T-helper 2 cell treated with Interferon-gamma antibody and Interleukin-4, amounts not matched to agents 5 μg/mL and 100 μg/mL, for 36 hours (primary cell): Measurements from ENCODE around the gene SHISA7.
A peak's percentile ranks its signal among the peaks of the same experiment; 100 is the strongest.
"Not testable (repeated sequence)": the region's sequence is repeated elsewhere in the genome, so short reads cannot be mapped to it uniquely, and the experiment has no call there.

ENCODE experiments used
- DNase-seq: peaks from one replicate; pipeline ENCODE4 v3.0.0; 2021; ENCODE audit warnings: low spot score
- H3K27ac Mint-ChIP-seq: one replicate; pipeline ENCODE4 v1.8.0; 2021; ENCODE audit warnings: mild to moderate bottlenecking, mixed read lengths
- H3K27me3 Mint-ChIP-seq: one replicate; pipeline ENCODE4 v1.8.0; 2021; ENCODE audit warnings: low read depth, mixed read lengths
- H3K36me3 Mint-ChIP-seq: one replicate; pipeline ENCODE4 v1.8.0; 2021; ENCODE audit warnings: low read depth, mixed read lengths
- H3K4me1 Mint-ChIP-seq: one replicate; pipeline ENCODE4 v1.8.0; 2021; ENCODE audit warnings: low read depth, mixed read lengths
- H3K4me3 Mint-ChIP-seq: one replicate; pipeline ENCODE4 v1.8.0; 2022; ENCODE audit warnings: mild to moderate bottlenecking, moderate library complexity, mixed read lengths
- H3K9me3 Mint-ChIP-seq: one replicate; pipeline ENCODE4 v1.8.0; 2021; ENCODE audit warnings: mixed read lengths

SHISA7 gene

DNA sequence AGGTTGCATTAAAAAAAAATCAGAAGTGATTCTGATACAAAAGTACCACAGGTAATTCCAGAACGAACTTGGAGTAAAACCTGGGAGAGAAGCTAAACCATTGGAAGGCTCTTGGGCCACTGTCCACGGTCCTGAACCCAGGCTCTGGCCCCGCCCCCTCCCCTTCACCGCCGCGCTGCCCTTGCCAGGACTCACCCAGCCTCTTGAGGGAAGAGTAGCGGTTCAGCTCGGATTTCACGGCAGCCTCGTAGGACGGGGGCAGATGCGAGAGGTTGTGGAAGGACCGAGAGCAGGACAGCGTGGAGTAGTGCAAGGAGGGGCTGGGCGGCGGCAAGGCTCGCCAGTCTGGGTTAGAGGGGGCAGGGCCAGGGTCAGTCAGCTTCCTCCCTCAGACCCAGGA is 5.7 kb downstream of the SHISA7 start:
- Mint-ChIP-seq H3K27ac (no peak overlapping the region), H3K4me1 (peaks cover 8% of the 10 kb centered on the region), H3K9me3 (no peaks in the 10 kb centered on the region), H3K4me3 (no peak overlapping the region), H3K36me3 (no peaks in the 10 kb centered on the region), H3K27me3 (peaks cover 38% of the 10 kb centered on the region)
- peak; percentile 19 for DNase-seq

DNA sequence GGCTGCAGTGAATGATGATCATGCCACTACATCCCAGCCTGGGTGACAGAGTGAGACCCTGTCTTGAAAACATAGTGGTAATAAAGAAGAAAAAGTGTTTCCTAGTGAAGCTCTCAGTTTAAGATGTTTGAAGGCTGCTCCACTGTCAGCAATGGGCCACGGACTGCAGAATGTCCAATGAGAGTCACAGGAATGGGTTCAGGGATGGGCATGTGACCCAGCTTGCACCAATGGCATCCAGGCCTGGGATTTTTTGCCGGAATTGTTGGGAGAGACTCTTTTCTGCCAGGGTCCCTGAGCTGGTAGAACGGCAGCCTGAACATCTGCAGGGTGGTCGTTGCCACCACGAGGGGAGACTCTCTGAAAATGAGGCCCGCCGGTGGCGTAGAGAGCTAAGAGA is 6.3 kb downstream of the SHISA7 start:
- Mint-ChIP-seq H3K36me3 (no peaks in the 10 kb centered on the region), H3K27me3 (peaks cover 39% of the 10 kb centered on the region), H3K4me1 (peaks cover 8% of the 10 kb centered on the region), H3K4me3 (no peak overlapping the region), H3K9me3 (no peaks in the 10 kb centered on the region), H3K27ac (no peak overlapping the region)
- DNase-seq, result no peak

DNA sequence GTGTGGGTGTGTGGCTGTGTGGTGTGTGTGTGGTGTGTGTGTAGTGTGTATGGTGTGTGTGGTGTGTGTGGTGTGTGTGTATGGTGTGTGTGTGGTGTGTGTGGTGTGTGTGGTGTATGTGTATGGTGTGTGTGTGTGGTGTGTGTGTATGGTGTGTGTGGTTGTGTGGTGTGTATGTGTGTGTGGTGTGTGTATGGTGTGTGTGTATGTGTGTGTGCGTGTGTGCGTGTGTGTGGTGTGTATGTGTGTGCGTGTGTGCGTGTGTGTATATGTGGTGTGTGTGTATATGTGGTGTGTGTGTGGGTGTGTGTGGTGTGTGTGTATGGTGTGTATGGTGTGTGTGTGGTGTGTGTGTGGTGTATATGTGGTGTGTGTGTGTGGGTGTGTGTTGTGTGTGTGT is 8.1 kb downstream of the SHISA7 start:
- H3K4me1 Mint-ChIP-seq, result no peaks in the 10 kb centered on the region

DNA sequence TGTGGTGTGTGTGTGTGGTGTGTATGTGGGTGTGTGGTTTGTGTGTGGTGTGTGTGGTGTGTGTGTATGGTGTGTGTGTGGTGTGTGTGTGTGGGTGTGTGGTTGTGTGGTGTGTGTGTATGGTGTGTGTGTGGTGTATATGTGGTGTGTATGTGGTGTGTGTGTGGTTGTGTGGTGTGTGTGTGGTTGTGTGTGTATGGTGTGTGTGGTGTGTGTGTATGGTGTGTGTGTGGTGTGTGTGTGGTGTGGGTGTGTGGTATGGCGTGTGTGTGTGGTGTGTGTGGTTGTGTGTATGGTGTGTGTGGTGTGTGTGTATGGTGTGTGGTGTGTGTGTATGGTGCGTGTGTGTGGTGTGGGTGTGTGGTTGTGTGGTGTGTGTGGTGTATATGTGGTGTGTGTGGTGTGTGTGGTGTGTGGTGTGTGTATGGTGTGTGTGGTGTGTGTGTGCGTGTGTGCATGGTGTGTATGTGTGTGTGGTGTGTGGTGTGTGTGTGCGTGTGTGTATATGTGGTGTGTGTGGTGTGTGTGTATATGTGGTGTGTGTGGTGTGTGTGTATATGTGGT is 8.7 kb downstream of the SHISA7 start:
- H3K9me3 Mint-ChIP-seq, result no peaks in the 10 kb centered on the region
- peaks cover 30% of the 10 kb centered on the region for H3K27me3 Mint-ChIP-seq
- DNase-seq, result no peak
- no peak overlapping the region for H3K27ac Mint-ChIP-seq
- no peaks in the 10 kb centered on the region for H3K4me1 Mint-ChIP-seq
- H3K4me3 Mint-ChIP-seq, result no peak overlapping the region
- no peaks in the 10 kb centered on the region for H3K36me3 Mint-ChIP-seq

More for the DNA sequence above, 8.1 kb downstream of the SHISA7 start:
- Mint-ChIP-seq H3K9me3 (no peaks in the 10 kb centered on the region), H3K4me3 (no peak overlapping the region), H3K36me3 (no peaks in the 10 kb centered on the region), H3K27me3 (peaks cover 33% of the 10 kb centered on the region), H3K27ac (no peak overlapping the region)
- DNase-seq, result no peak

DNA sequence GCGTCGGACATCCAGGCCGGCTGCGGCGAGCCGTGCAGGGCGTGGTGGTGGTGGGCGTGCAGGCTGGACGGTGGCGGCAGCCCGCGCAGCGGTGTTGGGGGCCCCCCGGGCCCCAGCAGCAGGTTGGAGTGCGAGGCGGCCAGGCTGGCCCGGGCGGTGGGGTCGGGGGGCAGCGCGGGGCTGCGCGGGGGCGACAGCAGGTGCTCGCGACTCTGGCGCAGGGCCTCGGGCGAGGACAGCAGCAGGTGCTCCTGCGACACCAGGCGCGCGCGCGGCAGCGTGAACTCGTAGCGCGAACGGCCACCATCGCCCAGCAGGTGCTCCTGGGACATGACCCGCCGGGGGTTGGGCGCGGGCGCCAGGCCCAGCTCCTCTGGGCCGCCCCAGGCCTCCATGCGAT is 9.8 kb downstream of the SHISA7 start:
- H3K4me3 Mint-ChIP-seq, result no peak overlapping the region
- no peak for DNase-seq
- H3K27me3 Mint-ChIP-seq, result peaks cover 22% of the 10 kb centered on the region
- no peaks in the 10 kb centered on the region for H3K4me1 Mint-ChIP-seq
- H3K9me3 Mint-ChIP-seq, result no peaks in the 10 kb centered on the region
- H3K36me3 Mint-ChIP-seq, result no peaks in the 10 kb centered on the region
- no peak overlapping the region for H3K27ac Mint-ChIP-seq

DNA sequence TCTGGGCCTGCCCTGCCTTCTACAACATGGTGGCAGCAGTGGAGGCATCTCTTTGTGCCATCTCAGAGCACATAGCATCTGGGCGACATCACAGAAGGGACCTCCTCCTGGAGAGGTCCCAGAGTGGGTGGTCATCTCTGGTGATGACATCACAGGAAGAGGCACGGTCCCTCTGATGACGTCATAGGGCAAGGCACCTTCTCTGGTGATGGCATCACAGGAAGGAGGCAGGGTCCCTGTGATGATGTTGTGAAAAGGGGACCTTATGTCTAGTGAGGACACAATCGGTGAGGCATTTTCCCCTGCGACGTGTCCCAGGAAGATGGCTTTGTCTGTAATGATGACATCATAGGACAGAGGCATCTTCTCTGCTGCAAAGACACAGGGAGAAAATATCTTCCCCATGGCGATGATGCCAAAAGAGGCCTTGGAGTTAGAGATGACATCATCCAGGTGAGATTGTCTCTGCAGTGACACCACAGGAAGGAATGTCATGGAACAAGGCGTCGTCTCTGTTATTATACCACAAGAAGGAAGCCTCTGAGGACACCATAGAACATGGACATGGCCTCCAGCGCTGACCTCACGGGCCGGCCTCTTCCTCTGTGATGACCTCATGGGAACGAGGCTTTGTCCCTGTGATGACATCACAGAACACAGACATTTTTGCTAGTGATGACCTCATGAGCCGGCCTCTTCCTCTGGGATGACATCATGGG is 10.7 kb downstream of the SHISA7 start:
- no peak for DNase-seq
- no peaks in the 10 kb centered on the region for H3K4me1 Mint-ChIP-seq
- H3K4me3 Mint-ChIP-seq, result no peak overlapping the region
- peaks cover 21% of the 10 kb centered on the region for H3K27me3 Mint-ChIP-seq
- no peaks in the 10 kb centered on the region for H3K36me3 Mint-ChIP-seq
- H3K9me3 Mint-ChIP-seq, result no peaks in the 10 kb centered on the region
- H3K27ac Mint-ChIP-seq, result no peak overlapping the region

DNA sequence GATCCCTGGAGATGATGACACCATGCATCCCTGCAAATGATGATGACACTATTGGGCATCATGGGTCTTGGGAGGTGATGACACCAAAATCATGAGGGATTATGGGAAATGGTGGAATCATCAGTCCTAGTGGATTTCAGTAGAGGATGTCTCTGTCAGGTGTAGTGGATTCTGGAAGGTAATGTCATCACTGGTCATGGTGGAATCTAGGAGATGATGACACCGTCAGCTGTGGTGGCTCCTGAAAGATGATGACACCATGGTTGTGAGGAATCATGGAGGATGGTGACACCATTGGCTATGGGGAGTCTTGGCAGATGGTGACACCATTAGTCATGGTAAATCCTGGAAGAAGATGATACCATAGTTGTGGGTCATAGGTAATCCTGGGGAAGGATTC is 11.9 kb downstream of the SHISA7 start:
- H3K27me3 Mint-ChIP-seq, result peaks cover 17% of the 10 kb centered on the region
- H3K36me3 Mint-ChIP-seq, result no peaks in the 10 kb centered on the region
- no peak overlapping the region for H3K4me3 Mint-ChIP-seq
- H3K9me3 Mint-ChIP-seq, result no peaks in the 10 kb centered on the region
- DNase-seq, result no peak
- no peaks in the 10 kb centered on the region for H3K4me1 Mint-ChIP-seq
- H3K27ac Mint-ChIP-seq, result no peak overlapping the region

DNA sequence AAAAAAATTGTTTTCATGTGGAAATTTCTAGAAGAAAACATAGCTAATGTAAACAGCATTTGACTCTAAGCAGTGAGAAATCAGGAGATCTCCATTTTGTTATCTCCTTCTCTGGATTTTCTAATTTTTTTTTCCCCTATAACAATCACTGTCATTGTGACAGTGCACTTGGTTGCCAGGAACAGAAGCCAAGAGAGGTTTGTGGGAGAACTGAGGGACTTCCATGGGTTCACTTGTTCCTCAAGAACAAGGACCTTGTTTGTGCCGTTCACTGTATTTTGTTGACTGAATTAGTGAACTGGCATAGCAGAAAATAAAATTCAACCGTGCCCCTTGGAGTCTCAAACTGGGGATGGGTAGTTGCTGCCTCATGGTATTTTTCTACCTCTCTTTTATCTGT is 17.1 kb downstream of the SHISA7 start:
- Mint-ChIP-seq H3K27me3 (peaks cover 17% of the 10 kb centered on the region), H3K27ac (no peak overlapping the region), H3K4me1 (peaks cover 6% of the 10 kb centered on the region), H3K4me3 (no peak overlapping the region), H3K36me3 (no peaks in the 10 kb centered on the region), H3K9me3 (no peaks in the 10 kb centered on the region)
- DNase-seq, result no peak

DNA sequence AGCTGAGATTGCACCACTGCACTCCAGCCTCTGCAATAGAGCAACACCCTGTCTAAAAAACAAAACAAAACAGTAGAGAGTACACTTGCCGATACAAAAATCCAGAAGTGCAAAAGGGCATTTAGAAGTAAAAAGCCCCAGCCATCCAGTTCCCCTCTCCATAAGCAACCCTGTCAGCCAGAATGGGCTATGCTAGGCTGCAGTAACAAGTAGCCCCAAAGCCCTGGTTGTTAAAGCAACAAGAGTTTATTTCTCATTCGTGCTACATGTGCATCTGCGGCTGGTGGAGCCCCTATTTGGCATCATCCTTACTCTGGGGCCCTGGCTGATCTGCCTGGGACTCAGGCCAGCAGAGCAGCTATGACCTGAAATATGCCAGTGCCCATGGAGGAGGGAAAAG is 18.6 kb downstream of the SHISA7 start:
- Mint-ChIP-seq H3K9me3 (no peaks in the 10 kb centered on the region), H3K4me3 (no peak overlapping the region), H3K27me3 (peaks cover 21% of the 10 kb centered on the region), H3K4me1 (peaks cover 8% of the 10 kb centered on the region), H3K27ac (no peak overlapping the region), H3K36me3 (no peaks in the 10 kb centered on the region)
- no peak for DNase-seq

DNA sequence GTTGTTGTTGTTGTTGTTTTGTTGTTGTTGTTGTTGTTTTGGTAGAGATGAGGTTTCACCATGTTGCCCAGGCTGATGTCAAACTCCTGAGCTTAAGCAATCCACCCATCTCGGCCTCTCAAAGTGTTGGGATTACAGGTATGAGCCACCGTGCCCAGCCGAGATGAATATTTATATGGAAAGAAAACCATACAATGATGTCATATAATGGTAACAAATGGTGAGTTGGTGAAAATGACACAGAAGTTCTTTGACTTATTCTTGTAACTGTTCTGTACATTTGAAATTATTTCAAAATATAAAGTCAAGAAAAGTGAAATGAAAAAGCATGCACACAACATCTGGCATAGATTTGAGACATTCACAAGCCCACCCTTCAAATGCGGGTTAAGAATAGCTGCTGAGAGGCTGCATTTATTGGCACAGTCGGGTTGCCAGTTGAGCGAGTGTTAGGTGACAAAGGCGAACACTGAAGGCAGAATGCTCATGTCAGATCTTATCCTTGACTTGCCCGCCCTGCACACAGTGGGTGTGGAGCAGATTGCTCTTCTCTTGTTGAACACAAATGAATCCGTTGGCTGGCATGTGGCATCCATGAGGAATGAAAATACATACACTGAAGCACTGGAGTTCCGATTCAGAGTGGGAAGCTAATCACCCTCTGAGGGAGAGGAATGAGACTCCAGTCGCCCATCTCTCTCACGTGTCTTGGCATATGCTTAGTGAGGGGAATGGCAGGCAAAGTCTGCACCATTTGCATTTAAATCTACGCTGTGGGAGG is 19.7 kb downstream of the SHISA7 start:
- Mint-ChIP-seq H3K4me3 (no peak overlapping the region), H3K36me3 (no peaks in the 10 kb centered on the region), H3K27me3 (peaks cover 21% of the 10 kb centered on the region), H3K27ac (no peak overlapping the region), H3K9me3 (no peaks in the 10 kb centered on the region), H3K4me1 (peaks cover 8% of the 10 kb centered on the region)
- DNase-seq, result no peak

DNA sequence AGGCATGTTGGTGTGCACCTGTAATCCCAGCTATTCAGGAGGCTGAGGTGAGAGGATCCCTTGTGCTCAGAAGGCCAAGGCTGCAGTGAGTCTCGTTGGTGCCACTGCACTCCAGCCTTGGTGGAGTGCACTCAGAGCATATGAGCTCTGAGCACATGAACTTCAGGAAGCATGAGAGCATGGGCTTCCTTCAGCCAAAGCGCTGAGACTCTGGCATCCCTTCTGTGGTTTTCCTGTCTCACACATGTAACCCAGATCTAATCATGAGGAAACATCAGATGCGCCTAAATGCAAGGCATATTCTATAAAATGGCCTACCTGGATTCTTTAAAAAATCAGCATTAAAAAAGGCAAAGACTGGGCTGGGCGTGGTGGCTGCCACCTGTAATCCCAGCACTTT is 21.8 kb downstream of the SHISA7 start:
- Mint-ChIP-seq H3K27ac (peak overlapping the region; percentile 15), H3K4me3 (peak overlapping the region; percentile 64), H3K27me3 (peaks cover 25% of the 10 kb centered on the region)
- not testable (repeated sequence) for H3K36me3 Mint-ChIP-seq, H3K9me3 Mint-ChIP-seq, DNase-seq, H3K4me1 Mint-ChIP-seq

DNA sequence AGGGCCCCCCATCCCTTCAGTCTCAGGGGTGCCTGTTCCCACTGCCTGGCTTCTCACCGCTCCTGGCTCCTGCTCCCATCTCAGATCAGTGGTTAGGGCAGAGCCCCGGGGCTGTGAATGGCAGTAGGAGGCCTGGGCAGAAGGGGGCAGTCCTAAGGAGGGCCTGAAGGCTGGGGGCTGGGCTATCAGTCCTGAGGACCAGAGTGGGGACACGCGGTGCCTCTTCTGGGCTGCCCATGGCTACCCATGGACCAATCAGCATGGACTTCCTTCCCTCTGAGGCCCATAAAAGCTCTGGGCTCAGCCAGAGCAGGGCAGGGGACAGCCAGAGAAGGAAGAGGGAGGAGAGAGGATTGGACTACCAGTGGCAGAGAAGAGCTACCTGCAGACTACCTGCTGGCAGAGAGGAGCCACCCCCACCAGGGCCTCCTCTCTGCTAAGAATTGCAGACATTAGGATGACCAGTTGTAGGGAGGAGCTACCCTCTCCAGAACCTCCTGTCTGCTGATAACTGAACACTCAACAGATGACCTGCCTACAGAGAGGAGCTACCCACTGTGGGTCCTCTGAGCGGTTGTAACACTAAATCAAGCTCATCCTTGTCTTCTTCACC is 23.4 kb downstream of the SHISA7 start:
- no peaks in the 10 kb centered on the region for H3K36me3 Mint-ChIP-seq
- no peak overlapping the region for H3K27ac Mint-ChIP-seq
- H3K27me3 Mint-ChIP-seq, result peaks cover 24% of the 10 kb centered on the region
- H3K4me1 Mint-ChIP-seq, result peaks cover 9% of the 10 kb centered on the region
- DNase-seq, result no peak
- H3K9me3 Mint-ChIP-seq, result no peaks in the 10 kb centered on the region
- no peak overlapping the region for H3K4me3 Mint-ChIP-seq

DNA sequence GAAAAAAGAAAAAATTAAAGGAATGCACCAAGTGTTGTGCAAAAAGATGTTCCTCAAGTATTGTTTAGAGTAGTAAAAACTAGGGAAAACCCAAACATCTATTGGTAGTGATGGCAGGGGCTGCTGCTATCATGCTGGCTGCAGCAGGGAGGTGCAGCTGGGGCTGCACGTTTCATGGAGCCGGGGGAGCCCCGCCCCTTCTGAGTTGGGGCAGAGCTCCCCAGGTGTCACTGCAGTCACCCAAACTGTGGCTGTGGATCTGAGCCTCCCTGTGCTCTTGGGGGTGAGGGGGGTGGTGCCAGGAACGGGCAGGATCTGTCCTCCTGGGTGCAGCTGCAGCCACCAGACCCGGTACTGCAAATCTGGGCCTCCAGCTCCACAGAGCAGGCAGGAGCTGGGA is 24.0 kb downstream of the SHISA7 start:
- no peak for DNase-seq
- Mint-ChIP-seq H3K27ac (no peak overlapping the region), H3K4me3 (no peak overlapping the region), H3K4me1 (peaks cover 9% of the 10 kb centered on the region), H3K9me3 (no peaks in the 10 kb centered on the region), H3K27me3 (peaks cover 25% of the 10 kb centered on the region), H3K36me3 (no peaks in the 10 kb centered on the region)

DNA sequence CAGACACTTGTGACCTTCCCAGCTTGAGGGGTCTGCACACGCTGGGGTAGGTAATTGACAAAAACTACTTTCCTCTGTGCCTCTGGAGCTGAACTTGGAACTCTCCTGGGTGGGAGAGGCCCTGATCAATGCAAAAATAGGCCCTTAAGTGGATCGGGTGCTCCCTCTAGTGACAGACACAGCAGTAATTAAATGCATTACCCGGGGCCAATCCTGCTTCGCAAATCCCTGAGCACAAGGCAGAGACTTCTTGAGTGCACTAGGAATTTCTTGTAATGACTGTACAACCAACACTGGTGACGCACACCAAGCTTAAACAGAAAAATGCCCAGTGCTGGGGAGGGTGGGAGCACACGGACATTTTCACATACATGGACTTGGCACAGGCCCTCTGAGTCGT is 24.9 kb downstream of the SHISA7 start:
- Mint-ChIP-seq H3K27ac (no peak overlapping the region), H3K27me3 (peaks cover 23% of the 10 kb centered on the region), H3K4me1 (peaks cover 9% of the 10 kb centered on the region), H3K36me3 (no peaks in the 10 kb centered on the region), H3K9me3 (no peaks in the 10 kb centered on the region), H3K4me3 (no peak overlapping the region)
- DNase-seq, result peak; percentile 35
